GM20000 (cell line): Measurements from ENCODE around the gene PIGK.

Experiments used
- DNase-seq: peaks from one replicate; pipeline ENCODE4 v3.0.0; 2012; ENCODE audit warnings: low spot score
- TF ChIP-seq, protein P1 (sequence below): IDR thresholded peaks from 2 replicates; pipeline ENCODE4 v1.5.1; 2012; ENCODE audit warnings: mild to moderate bottlenecking, control low read depth; ENCODE audit errors: extremely low read depth, missing control alignments

PIGK gene

GRCh38 chr1:77081834-77082233, 137.4 kb downstream of the PIGK start:
- no peak for DNase-seq
- TF ChIP-seq, protein P1, sequence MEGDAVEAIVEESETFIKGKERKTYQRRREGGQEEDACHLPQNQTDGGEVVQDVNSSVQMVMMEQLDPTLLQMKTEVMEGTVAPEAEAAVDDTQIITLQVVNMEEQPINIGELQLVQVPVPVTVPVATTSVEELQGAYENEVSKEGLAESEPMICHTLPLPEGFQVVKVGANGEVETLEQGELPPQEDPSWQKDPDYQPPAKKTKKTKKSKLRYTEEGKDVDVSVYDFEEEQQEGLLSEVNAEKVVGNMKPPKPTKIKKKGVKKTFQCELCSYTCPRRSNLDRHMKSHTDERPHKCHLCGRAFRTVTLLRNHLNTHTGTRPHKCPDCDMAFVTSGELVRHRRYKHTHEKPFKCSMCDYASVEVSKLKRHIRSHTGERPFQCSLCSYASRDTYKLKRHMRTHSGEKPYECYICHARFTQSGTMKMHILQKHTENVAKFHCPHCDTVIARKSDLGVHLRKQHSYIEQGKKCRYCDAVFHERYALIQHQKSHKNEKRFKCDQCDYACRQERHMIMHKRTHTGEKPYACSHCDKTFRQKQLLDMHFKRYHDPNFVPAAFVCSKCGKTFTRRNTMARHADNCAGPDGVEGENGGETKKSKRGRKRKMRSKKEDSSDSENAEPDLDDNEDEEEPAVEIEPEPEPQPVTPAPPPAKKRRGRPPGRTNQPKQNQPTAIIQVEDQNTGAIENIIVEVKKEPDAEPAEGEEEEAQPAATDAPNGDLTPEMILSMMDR = no peak

- TF ChIP-seq, protein P1 = no peak
- DNase-seq = no peak
Observed at GRCh38 chr1:77076759-77077158, 142.5 kb downstream of the PIGK start.

DNA sequence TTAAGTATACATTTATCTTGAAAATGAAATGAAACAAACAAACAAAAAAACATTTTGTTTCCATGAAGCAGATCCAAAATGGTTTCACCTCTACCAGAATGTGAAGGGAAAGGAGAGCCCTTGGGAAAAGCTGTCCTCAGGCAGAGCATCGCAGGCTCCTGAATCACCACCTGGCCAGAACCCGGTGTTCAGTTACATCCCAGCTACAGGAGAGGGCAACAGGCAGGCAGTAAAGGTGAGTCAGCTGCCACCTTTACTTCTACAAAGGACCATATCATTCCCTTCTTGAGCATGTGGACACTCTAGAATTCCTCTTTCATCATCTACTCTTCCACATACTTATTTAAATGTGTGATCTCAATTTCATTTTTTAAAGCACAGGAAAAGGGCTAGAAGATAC, 151.2 kb downstream of the PIGK start:
- TF ChIP-seq, protein P1 = no peak
- DNase-seq = no peak

DNA sequence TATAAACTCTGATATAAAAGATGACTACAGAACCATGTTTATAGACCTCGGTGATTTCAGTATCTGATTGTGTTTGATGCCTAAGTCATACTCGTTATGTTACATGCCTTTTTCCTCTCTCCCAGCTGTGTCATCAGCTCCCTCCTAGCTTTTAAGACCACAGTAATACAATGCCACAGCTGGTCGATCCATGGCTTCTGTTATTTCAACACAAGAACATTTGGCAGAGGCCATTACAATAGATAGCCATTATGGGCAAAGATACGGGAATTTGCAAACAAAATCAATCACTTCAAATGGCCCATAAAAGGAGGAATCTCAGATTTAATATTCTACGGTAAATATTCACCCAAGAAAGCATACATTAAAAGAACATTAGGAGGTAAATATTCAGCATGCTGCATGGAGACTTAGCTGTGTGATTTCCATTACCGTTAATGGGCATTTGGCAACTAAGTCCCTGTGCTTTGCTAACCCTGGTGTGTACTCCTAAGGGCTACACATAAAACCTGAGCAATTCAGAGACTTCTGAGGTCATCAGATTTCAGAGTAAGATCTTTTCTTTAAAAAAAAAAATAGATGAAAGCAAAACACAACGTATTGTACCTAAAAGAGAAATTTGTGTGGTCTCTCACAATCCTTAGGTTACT, 153.4 kb downstream of the PIGK start:
- DNase-seq = no peak
- TF ChIP-seq, protein P1 = no peak

GRCh38 chr1:77064246-77064645, 155.0 kb downstream of the PIGK start:
- no peak for DNase-seq
- TF ChIP-seq, protein P1 = no peak

DNA sequence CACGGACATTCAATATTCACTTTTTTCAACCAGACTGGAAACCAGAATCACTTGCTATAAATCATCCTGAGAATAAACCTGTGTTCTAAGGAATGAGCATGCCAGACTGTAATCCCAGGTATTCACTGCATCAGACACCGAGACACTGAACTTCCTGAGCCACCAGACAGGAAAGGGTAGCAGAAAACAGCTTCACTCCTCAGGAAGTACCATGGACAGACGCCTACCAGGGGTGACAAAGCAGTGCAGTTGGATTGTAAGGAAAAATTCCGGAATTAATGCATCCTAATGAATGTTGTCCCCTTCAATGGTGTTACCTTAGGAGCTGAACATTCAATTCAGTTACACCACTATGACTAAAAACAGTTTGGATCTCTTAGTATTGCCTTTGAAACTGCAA, 156.1 kb downstream of the PIGK start:
- TF ChIP-seq, protein P1 = no peak
- DNase-seq = no peak

- no peak for DNase-seq
- TF ChIP-seq, protein P1 = no peak
Observed at GRCh38 chr1:77061162-77061561, 158.1 kb downstream of the PIGK start.
